WTC11 (cell line): ENCODE results near the gene UFC1. TPM values are rescaled to one million over a fixed set of nuclear protein-coding genes. Genes with fewer than 3 reads are reported as not detected.

Experiments used
- AFF4 ChIP-seq: sonication (generic); formaldehyde crosslinking; IDR thresholded peaks from 2 replicates; pipeline ENCODE4 v1.8.1; 2023; ENCODE audit warnings: mild to moderate bottlenecking, missing genetic modification reagents, borderline replicate concordance
- CREB1 ChIP-seq: sonication (generic); formaldehyde crosslinking; IDR thresholded peaks from 2 replicates; pipeline ENCODE4 v1.8.0; 2023; ENCODE audit warnings: mild to moderate bottlenecking, missing genetic modification reagents
- E2F5 ChIP-seq: sonication (generic); formaldehyde crosslinking; IDR thresholded peaks from 2 replicates; pipeline ENCODE4 v1.8.1; 2022; ENCODE audit warnings: mild to moderate bottlenecking, moderate library complexity, missing genetic modification reagents
- ERG ChIP-seq: fragments of 250-450 bp; sonication (Bioruptor Pico); IDR thresholded peaks from 2 replicates; pipeline ENCODE4 v1.8.0; 2021; ENCODE audit warnings: mild to moderate bottlenecking
- FOXP1 ChIP-seq: sonication (generic); formaldehyde crosslinking; IDR thresholded peaks from 2 replicates; pipeline ENCODE4 v1.8.0; 2022; ENCODE audit warnings: missing genetic modification reagents, mild to moderate bottlenecking, moderate library complexity, borderline replicate concordance
- GABPB1 ChIP-seq: sonication (generic); formaldehyde crosslinking; IDR thresholded peaks from 2 replicates; pipeline ENCODE4 v1.8.1; 2023; ENCODE audit warnings: mild to moderate bottlenecking, missing genetic modification reagents
- NFATC4 ChIP-seq: fragments of 250-450 bp; sonication (Bioruptor Pico); IDR thresholded peaks from 2 replicates; pipeline ENCODE4 v1.9.0; 2021; ENCODE audit warnings: mild to moderate bottlenecking
- NFE2L1 ChIP-seq: sonication (generic); formaldehyde crosslinking; IDR thresholded peaks from 2 replicates; pipeline ENCODE4 v1.8.1; 2023; ENCODE audit warnings: missing genetic modification reagents
- NFYB ChIP-seq: sonication (generic); formaldehyde crosslinking; conservative IDR thresholded peaks from 2 replicates; pipeline ENCODE4 v1.8.0; 2022; ENCODE audit warnings: low read depth, missing genetic modification reagents
- PRDM15 ChIP-seq: sonication (generic); formaldehyde crosslinking; IDR thresholded peaks from 2 replicates; pipeline ENCODE4 v1.8.0; 2022; ENCODE audit warnings: missing genetic modification reagents
- TCF7 ChIP-seq: sonication (generic); formaldehyde crosslinking; IDR thresholded peaks from 2 replicates; pipeline ENCODE4 v1.8.0; 2022; ENCODE audit warnings: mild to moderate bottlenecking, low read depth, missing genetic modification reagents, moderate library complexity
- TEAD1 ChIP-seq: sonication (generic); formaldehyde crosslinking; IDR thresholded peaks from 2 replicates; pipeline ENCODE4 v1.8.0; 2022; ENCODE audit warnings: mild to moderate bottlenecking, missing genetic modification reagents
- ZNF219 ChIP-seq: sonication (generic); formaldehyde crosslinking; IDR thresholded peaks from 2 replicates; pipeline ENCODE4 v1.8.0; 2023; ENCODE audit warnings: missing genetic modification reagents, mild to moderate bottlenecking, borderline replicate concordance
- ZNF263 ChIP-seq: sonication (generic); formaldehyde crosslinking; IDR thresholded peaks from 2 replicates; pipeline ENCODE4 v1.8.1; 2022; ENCODE audit warnings: low read depth, mild to moderate bottlenecking, moderate library complexity, missing genetic modification reagents
- ZNF281 ChIP-seq: sonication (generic); formaldehyde crosslinking; IDR thresholded peaks from 2 replicates; pipeline ENCODE4 v1.8.0; 2023; ENCODE audit warnings: mild to moderate bottlenecking, missing genetic modification reagents
- ZNF416 ChIP-seq: fragments of 250-450 bp; sonication (Bioruptor Pico); IDR thresholded peaks from 2 replicates; pipeline ENCODE4 v1.9.0; 2021; ENCODE audit warnings: mild to moderate bottlenecking, inconsistent platforms
- ZNF423 ChIP-seq: fragments of 250-450 bp; sonication (Bioruptor Pico); IDR thresholded peaks from 2 replicates; pipeline ENCODE4 v2.1.2; 2022; ENCODE audit warnings: mild to moderate bottlenecking, moderate library complexity
- ZNF532 ChIP-seq: fragments of 250-450 bp; sonication (Bioruptor Pico); IDR thresholded peaks from 2 replicates; pipeline ENCODE4 v1.9.0; 2021; ENCODE audit warnings: mild to moderate bottlenecking, borderline replicate concordance
- ZSCAN18 ChIP-seq: fragments of 250-450 bp; sonication (Bioruptor Pico); IDR thresholded peaks from 2 replicates; pipeline ENCODE4 v2.1.2; 2022; ENCODE audit warnings: mild to moderate bottlenecking, moderate library complexity
- total RNA-seq: library from RNA; stranded (reverse); gene quantifications from 3 replicates; pipeline ENCODE4 v1.2.3, GENCODE V29; 2021

UFC1 gene
- total RNA-seq, 1 experiment from 2014 or later, result 56.2 TPM

GRCh38 chr1:161131523-161132409, 22.0 kb upstream of the UFC1 start (continued):
- no peak for TF ChIP-seq E2F5
- no peak for TF ChIP-seq ZSCAN18 (CRISPR knock-in tag)
- no peak for TF ChIP-seq ZNF532 (CRISPR knock-in tag)
- TF ChIP-seq TEAD1 (CRISPR knock-in tag), result peak; percentile 47; the same call in 1 of the 2 replicates
- 0 out of 2 replicates have a peak, but pooled peaks have one; percentile 25 for TF ChIP-seq ZNF281 (CRISPR knock-in tag)
- peak; percentile 6; the same call in 1 of the 2 replicates for TF ChIP-seq PRDM15 (CRISPR knock-in tag)
- no peak for TF ChIP-seq TCF7
- TF ChIP-seq NFATC4 (CRISPR knock-in tag), result no peak
- TF ChIP-seq ZNF423 (CRISPR knock-in tag), result no peak
- no peak for TF ChIP-seq ZNF219
- 0 out of 2 replicates have a peak, but pooled peaks have one; percentile 26 for TF ChIP-seq ZNF263 (CRISPR knock-in tag)
- TF ChIP-seq FOXP1, result no peak; the same call in 1 of the 2 replicates
- no peak for TF ChIP-seq NFYB
- TF ChIP-seq ERG (CRISPR knock-in tag), result no peak
- no peak for TF ChIP-seq GABPB1 (CRISPR knock-in tag)
- no peak for TF ChIP-seq AFF4
- 0 out of 2 replicates have a peak, but pooled peaks have one; percentile 18 for TF ChIP-seq CREB1 (CRISPR knock-in tag)
- TF ChIP-seq NFE2L1 (CRISPR knock-in tag), result peak; percentile 86
- no peak for TF ChIP-seq ZNF416 (CRISPR knock-in tag)
